Coronary artery (tissue), 2 donors: ENCODE data around the gene XYLT2.
"Not testable (repeated sequence)": the region's sequence is repeated elsewhere in the genome, so short reads cannot be mapped to it uniquely, and the experiment has no call there.

ENCODE experiments used
- DNase-seq: peaks from one replicate; pipeline ENCODE4 v3.0.0-alpha.2; 2017; ENCODE audit warnings: low spot score
- H3K27ac ChIP-seq, 2 donors: fragments of 200-600 bp; sonication (generic); one replicate each; pipeline ENCODE4 v1.5.1; 2016 to 2019
- H3K4me3 ChIP-seq: fragments of 200-600 bp; sonication (generic); 2 replicates; pipeline ENCODE4 v1.5.1; 2016; ENCODE audit warnings: mild to moderate bottlenecking, moderate library complexity
- TF ChIP-seq, protein P1 (sequence below): fragments of 200-600 bp; sonication (generic); IDR thresholded peaks from one replicate; pipeline ENCODE4 v1.5.1; 2019; ENCODE audit warnings: antibody characterized with exemption

XYLT2 gene

DNA sequence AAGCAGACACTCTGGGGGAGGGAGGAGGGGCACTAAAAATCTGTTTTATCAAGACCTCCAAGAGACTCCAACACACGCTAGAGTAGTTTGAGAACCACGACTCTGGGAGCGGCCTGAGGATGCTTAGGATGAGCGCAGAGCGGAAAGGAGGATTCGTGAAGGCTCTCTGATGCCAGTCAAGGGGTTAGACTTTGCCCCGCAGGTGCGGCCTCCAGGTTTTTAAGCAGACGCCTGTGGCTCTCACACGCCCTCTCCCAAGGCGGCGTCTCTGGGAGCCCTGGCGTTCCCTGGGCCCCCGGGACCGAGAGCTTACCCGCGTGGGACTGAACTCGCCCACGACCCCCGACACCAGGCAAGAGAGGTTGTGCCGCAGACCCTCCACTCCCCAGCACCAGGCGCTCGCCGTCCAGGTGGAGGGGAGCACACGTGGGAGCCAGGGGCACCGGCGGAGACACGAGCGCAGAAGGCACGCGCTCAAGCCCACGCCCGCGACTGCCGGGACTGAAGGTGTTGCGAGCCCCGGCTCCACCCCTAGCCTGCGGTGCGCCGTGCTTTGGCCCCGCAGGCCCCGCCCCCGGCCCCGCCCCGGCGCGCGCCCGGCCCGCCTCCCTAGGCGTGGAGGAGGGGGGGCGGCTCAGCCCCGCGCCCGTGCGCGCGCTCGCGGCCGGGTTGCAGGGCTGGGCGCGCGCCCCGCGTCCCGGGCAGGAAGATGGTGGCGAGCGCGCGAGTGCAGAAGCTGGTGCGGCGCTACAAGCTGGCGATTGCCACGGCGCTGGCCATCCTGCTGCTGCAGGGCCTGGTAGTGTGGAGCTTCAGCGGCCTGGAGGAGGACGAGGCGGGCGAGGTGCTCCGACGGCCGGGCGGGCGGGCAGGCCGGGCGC, at the start of gene XYLT2:
TSS of gene XYLT2 (plus strand) at position 695 of the 881 bp plus-strand sequence. CDS start at position 710, 15 bp downstream.
- no peak for DNase-seq
- TF ChIP-seq, protein P1, sequence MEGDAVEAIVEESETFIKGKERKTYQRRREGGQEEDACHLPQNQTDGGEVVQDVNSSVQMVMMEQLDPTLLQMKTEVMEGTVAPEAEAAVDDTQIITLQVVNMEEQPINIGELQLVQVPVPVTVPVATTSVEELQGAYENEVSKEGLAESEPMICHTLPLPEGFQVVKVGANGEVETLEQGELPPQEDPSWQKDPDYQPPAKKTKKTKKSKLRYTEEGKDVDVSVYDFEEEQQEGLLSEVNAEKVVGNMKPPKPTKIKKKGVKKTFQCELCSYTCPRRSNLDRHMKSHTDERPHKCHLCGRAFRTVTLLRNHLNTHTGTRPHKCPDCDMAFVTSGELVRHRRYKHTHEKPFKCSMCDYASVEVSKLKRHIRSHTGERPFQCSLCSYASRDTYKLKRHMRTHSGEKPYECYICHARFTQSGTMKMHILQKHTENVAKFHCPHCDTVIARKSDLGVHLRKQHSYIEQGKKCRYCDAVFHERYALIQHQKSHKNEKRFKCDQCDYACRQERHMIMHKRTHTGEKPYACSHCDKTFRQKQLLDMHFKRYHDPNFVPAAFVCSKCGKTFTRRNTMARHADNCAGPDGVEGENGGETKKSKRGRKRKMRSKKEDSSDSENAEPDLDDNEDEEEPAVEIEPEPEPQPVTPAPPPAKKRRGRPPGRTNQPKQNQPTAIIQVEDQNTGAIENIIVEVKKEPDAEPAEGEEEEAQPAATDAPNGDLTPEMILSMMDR = no peak
- Histone ChIP-seq H3K4me3 (peak within 1 kb of the TSS; percentile 99), H3K27ac (peak within 1 kb of the TSS; percentile 28 to 79)

GRCh38 chr17:50297407-50297865, 48.5 kb upstream of the XYLT2 start:
- Histone ChIP-seq H3K4me3 (no peak overlapping the region), H3K27ac (no peak overlapping the region)
- TF ChIP-seq, protein P1 = peak; percentile 90
- no peak for DNase-seq

DNA sequence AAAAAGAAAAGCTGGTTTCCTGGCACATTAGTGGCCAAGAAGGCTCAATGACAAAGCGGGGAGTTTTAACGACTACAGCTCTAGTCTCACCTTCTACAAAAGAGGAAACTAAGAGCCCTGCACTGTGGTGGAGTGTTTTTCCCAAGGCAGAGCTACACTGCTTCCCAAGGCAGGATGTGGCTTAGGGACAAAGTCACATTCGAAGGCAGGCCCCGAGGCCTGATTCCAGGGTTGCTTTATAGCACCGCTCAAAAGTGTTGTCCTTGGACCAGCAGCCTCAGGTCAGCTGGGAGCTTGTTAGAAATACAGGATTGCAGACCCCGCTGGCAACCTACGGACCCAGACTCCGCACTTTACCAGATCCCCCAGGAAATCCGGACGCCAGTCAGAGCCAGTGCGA, 47.9 kb upstream of the XYLT2 start:
- TF ChIP-seq, protein P1 = no peak
- no peak overlapping the region for H3K27ac ChIP-seq
- no peak for DNase-seq
- H3K4me3 ChIP-seq = no peak overlapping the region

DNA sequence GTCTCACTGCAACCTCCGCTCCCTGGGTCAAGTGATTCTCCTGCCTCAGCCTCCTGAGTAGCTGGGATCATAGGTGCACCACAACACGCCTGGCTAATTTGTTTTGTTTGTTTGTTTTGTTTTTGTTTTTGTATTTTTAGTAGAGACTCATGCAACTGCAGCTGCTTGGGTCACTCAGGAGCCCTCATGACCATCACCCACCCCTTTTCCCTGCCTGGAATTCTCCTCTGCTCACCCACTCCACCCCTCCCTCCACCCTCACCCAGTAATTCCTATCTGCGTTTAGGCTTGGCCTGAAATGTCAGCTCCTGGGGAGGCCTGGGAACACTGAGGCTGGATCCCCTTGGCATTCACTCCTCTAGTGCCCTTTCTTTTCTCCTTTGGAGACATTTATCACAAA, 46.1 kb upstream of the XYLT2 start:
- Histone ChIP-seq H3K4me3 (no peak overlapping the region), H3K27ac (no peak overlapping the region)
- no peak for DNase-seq
- TF ChIP-seq, protein P1 = no peak

DNA sequence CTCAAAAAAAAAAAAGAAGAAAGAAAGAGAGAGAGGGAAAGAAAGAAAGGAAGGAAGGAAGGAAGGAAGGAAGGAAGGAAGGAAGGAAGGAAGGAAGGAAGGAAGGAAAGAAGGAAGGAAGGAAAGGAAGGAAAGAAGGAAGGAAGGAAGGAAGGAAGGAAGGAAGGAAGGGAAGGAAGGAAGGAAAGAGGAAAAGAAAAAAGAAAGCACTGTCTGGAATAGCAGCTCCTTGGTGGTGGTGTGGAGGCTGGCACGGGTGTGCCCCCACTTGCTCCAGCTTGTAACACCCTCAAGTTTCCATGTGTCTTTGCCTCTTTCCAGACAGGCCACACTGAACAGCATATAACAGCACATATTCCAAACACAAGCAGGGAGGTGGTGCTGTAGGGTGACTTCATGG, 45.1 kb upstream of the XYLT2 start:
- not testable (repeated sequence) for H3K4me3 ChIP-seq, H3K27ac ChIP-seq, DNase-seq

GRCh38 chr17:50301891-50302584, 43.9 kb upstream of the XYLT2 start:
- TF ChIP-seq, protein P1 = no peak

DNA sequence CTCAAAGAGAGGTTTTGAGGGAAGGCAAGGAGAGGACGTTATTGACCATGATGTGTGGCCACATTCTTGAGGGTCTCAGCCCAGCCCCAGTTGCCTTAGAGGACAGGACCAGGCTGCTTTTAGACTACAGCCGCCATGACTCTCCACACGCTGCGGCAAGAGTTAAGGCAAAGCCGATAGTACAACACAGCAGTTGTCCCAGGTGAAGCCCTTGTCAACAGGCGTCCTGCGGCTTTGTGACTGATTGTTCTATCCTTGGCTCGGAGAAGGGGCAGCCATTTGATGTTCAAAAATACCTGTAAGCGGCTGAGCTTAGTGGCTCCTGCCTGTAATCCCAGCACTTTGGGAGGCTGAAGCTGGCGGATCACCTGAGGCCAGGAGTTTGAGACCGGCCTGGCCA, 42.9 kb upstream of the XYLT2 start:
- TF ChIP-seq, protein P1 = no peak
- Histone ChIP-seq H3K4me3 (no peak overlapping the region), H3K27ac (no peak overlapping the region)
- DNase-seq = no peak

More at GRCh38 chr17:50301891-50302584, 43.9 kb upstream of the XYLT2 start:
- Histone ChIP-seq H3K4me3 (no peak overlapping the region), H3K27ac (no peak overlapping the region)
- no peak for DNase-seq
